ENCODE results near the gene VEZT.
"Not testable (repeated sequence)": the region's sequence is repeated elsewhere in the genome, so short reads cannot be mapped to it uniquely, and the experiment has no call there.

VEZT gene

DNA sequence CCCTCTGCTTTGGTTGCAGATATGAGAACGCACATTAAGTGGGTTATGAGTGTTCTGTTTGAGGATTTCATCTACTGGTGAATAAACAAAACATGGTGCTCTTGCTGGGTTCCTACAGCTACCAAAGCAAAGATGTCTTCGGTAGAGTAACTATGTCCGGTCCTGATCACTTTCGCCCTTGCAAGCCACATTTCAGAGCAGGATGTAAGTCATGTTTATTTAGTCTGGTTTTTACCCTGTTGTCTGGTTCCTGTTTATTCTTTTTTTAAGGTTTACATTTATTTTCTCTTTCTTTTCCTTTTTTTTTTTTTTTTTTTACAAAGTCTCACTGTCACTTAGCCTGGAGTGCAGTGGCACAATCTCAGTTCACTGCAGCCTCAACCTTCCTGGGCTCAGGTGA lies 99.2 kb downstream of the VEZT start:
- Mint-ChIP-seq H3K4me1 (no peaks in the 10 kb centered on the region), H3K27ac (no peak overlapping the region), H3K9me3 (no peaks in the 10 kb centered on the region), H3K27me3 (no peaks in the 10 kb centered on the region), H3K4me3 (no peak overlapping the region), H3K36me3 (no peaks in the 10 kb centered on the region)
- ATAC-seq (ENCODE audit: low read depth) (no peak), DNase-seq (ENCODE audit: low spot score in 2 of 2) (no peak)

DNA sequence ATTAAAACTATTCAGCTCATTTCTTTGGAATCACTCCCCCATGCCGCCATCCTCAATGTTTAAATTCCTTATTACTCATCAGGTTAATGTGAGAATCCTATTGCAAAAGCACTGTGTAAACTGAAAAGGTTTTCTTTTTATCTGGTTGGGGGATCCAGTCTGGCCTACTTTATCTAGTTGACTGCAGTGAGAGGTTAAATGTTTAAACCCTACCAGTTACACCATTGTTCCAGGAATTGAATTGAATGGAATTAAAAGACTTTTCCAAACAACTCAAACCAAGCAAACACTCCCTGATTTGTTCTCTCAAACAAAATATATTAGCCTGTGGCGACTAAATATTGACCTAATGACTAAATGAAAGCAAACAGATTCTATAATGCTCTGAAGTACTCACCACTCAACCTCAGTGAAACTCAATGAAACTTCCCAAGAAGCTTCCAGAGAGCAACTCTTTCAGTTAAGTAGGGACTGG lies 100.5 kb downstream of the VEZT start:
- H3K27me3 Mint-ChIP-seq: no peaks in the 10 kb centered on the region
- ATAC-seq (ENCODE audit: low read depth): no peak
- H3K9me3 Mint-ChIP-seq: no peaks in the 10 kb centered on the region
- H3K4me1 Mint-ChIP-seq: no peaks in the 10 kb centered on the region
- H3K27ac Mint-ChIP-seq: no peak overlapping the region
- no peak for DNase-seq (ENCODE audit: low spot score in 2 of 2)
- H3K4me3 Mint-ChIP-seq: no peak overlapping the region
- no peaks in the 10 kb centered on the region for H3K36me3 Mint-ChIP-seq

DNA sequence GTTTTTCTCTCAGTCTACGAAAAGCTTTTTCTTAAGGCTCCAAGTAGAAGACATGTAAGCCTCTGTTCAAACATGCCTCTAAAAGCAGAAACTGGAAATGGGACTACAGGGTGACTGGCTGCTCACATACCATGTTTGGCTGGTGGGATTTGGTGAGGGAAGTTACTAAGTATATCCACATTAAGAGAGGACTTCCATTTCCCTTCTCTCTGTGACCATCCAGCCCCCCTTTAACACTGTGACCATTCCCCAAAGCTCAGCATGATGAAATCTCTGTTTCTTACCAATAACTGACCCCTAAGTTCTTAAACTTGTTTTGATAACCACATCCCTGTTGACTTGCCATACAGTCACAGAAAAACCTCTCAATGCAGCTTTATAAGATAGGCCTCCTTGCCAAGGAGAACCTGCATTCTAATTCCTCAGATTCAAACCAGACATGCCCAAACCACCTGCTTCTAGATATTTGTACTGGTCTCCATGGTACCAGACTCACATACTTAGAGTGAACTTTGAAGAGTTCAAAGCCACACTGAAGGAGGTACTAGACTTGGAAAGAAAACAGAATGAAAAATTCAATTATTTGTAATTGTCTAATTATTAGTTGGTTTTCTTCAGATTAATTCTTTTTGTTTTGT lies 102.2 kb downstream of the VEZT start:
- Mint-ChIP-seq H3K9me3 (no peaks in the 10 kb centered on the region), H3K4me1 (no peaks in the 10 kb centered on the region), H3K4me3 (no peak overlapping the region), H3K27ac (no peak overlapping the region), H3K36me3 (no peaks in the 10 kb centered on the region), H3K27me3 (no peaks in the 10 kb centered on the region)
- ATAC-seq (ENCODE audit: low read depth): no peak
- no peak for DNase-seq (ENCODE audit: low spot score in 2 of 2)

DNA sequence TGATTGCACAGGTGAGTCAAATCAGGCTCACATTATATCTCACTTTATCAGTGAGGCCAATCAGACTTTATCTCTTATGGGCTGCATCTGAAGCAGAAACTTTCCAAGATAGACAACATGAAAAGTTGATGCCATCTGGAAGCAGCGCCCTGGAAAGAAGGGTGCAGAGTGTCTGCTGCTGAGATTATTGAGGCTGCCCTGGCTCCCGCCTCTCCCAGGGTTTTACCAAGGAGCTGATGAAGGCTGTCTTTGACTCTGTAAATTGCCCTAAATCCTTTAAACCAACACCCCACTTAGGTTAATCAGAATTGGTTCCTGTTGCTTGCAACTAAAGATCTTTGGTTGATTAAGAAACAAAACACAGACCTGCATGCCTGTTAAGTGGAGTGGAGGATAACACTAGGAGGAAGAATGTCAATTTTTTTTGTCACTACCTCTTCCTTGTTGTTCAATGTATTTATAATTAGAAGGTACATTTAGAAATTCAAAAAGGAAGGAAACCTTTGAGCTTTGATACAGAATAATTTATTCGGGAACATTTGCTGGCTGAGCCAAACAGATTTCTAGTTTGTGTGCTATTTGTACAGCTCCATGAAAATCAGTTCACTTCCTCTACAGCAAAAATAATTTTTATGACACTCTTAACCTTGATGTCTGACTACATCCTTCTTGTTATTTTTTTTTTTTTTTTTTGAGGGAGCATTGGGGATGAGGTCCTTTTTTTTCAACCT lies 104.1 kb downstream of the VEZT start:
- no peaks in the 10 kb centered on the region for H3K27me3 Mint-ChIP-seq
- no peak for DNase-seq (ENCODE audit: low spot score in 2 of 2)
- H3K4me3 Mint-ChIP-seq: no peak overlapping the region
- H3K36me3 Mint-ChIP-seq: no peaks in the 10 kb centered on the region
- ATAC-seq (ENCODE audit: low read depth): no peak
- H3K9me3 Mint-ChIP-seq: no peaks in the 10 kb centered on the region
- H3K27ac Mint-ChIP-seq: no peak overlapping the region
- no peaks in the 10 kb centered on the region for H3K4me1 Mint-ChIP-seq

DNA sequence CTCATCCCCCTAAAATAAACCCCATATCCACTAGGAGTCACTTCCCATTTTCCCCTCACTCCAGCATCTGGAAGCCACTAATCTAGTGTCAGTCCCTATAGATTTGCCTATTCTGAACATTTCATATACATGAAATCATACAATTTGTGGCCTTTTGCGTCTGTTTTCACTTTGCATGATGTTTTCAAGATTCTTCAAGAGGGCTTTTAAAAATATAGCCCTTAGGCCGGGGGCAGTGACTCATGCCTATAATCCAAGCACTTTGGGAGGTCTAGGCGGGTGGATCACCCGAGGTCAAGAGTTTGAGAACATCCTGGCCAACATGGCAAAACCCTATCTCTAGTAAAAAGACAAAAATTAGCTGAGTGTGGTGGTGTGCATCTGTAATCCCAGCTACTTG lies 104.7 kb downstream of the VEZT start:
- Mint-ChIP-seq H3K4me3 (no peak overlapping the region), H3K27me3 (no peaks in the 10 kb centered on the region)
- no peak for DNase-seq (ENCODE audit: low spot score in 2 of 2)

DNA sequence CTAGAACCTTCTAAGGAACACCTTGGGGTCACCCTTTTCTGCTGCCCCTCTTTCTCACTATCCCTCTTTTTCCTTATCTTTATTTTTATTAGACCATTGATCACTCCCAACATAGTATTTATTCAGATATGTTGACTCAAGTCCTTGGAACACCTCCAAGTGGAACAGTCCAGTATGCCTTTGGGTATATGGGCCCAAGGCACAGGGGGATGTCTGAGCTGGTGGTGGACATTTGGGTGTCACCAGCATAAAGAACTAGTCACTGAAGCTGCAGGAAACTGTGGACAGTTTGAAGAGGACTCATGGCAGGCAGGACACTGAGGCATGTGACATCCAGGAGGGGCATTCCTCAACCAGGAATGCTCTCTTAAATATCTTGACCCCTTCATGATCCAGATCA lies 105.6 kb downstream of the VEZT start:
- H3K27me3 Mint-ChIP-seq: no peaks in the 10 kb centered on the region
- H3K36me3 Mint-ChIP-seq: no peaks in the 10 kb centered on the region
- ATAC-seq (ENCODE audit: low read depth) (no peak), DNase-seq (ENCODE audit: low spot score in 2 of 2) (no peak)
- no peak overlapping the region for H3K4me3 Mint-ChIP-seq
- H3K4me1 Mint-ChIP-seq: no peaks in the 10 kb centered on the region
- H3K27ac Mint-ChIP-seq: no peak overlapping the region
- H3K9me3 Mint-ChIP-seq: no peaks in the 10 kb centered on the region

More for the DNA sequence above, 104.7 kb downstream of the VEZT start:
- ATAC-seq (ENCODE audit: low read depth): no peak
- Mint-ChIP-seq H3K9me3 (no peaks in the 10 kb centered on the region), H3K36me3 (no peaks in the 10 kb centered on the region), H3K4me1 (no peaks in the 10 kb centered on the region), H3K27ac (no peak overlapping the region)

DNA sequence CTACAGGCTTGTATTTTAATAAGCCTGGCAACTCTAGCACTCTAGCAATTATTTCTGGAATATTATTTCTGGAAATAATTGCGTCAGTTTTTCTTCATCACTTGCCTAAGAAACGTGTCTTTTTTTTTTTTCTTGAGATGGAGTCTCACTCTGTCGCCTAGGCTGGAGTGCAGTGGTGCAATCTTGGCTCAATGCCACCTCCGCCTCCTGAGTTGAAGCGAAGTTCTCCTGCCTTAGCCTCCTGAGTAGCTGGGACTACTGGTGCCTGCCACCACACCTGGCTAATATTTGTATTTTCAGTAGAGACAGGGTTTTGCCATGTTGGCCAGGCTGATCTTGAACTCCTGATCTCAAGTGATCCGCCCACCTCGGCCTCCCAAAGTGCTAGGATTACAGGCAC lies 106.6 kb downstream of the VEZT start:
- not testable (repeated sequence) for H3K4me3 Mint-ChIP-seq; ATAC-seq (ENCODE audit: low read depth); H3K27me3 Mint-ChIP-seq; H3K4me1 Mint-ChIP-seq; H3K27ac Mint-ChIP-seq; H3K36me3 Mint-ChIP-seq; DNase-seq (ENCODE audit: low spot score in 2 of 2); H3K9me3 Mint-ChIP-seq

DNA sequence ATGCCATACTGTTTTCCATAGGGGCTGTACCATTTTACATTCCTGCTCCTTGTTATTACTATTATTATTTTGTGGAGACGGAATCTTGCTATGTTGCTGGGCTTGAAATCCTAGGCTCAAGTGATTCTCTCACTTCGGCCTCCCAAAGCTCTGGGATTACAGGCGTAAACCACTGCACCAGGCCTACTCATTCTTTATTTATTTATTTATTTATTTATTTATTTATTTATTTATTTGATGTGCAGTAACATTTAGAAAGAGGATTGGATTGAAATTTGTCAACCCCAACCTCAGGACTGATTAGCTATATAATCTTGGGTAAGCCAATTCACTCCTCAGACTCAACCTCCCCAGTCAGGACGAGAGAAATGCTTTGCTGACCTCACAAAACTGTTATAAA lies 107.9 kb downstream of the VEZT start:
- H3K4me3 Mint-ChIP-seq: no peak overlapping the region
- no peaks in the 10 kb centered on the region for H3K9me3 Mint-ChIP-seq
- no peaks in the 10 kb centered on the region for H3K4me1 Mint-ChIP-seq
- H3K36me3 Mint-ChIP-seq: no peaks in the 10 kb centered on the region
- ATAC-seq (ENCODE audit: low read depth) (no peak), DNase-seq (ENCODE audit: low spot score in 2 of 2) (no peak)
- no peak overlapping the region for H3K27ac Mint-ChIP-seq
- no peaks in the 10 kb centered on the region for H3K27me3 Mint-ChIP-seq

DNA sequence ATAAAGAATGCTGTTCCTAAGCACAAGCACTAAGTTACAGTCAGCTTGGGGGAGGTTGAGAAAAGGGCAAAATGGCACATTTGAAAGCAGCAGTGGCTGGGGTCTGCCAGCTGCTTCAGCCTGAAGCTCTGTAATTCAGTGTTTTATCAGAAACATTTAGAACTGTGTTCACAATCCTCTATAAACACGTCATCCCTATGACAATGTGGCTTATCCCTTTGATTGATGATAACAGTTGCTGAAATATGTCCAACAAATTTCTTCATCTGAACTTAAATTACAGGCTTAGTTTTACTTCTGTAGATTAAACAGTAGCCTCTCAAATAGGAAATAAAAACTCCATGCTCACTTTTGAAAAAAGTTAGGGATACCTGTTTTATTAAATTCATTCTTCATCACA lies 108.8 kb downstream of the VEZT start:
- ATAC-seq (ENCODE audit: low read depth) (no peak), DNase-seq (ENCODE audit: low spot score in 2 of 2) (no peak)
- Mint-ChIP-seq H3K9me3 (no peaks in the 10 kb centered on the region), H3K4me1 (no peaks in the 10 kb centered on the region), H3K27me3 (no peaks in the 10 kb centered on the region), H3K36me3 (no peaks in the 10 kb centered on the region), H3K4me3 (no peak overlapping the region), H3K27ac (no peak overlapping the region)

DNA sequence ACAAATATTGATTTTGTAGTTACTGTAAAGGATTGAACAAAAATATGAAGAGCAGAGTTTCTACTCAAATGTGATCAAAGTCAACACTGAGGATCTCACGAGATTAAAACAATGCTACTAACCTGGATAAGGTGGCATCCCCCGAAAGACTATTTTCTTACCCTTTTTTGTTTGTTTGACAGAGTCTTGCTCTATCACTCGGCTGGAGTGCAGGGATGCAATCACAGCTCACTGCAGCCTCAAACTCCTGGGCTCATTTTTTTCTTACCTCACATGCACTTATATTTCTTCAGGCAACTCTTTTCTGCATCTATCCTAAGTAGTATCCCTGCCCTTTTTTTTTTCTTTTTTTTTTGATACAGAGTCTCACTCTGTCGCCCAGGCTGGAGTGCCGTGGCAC lies 109.2 kb downstream of the VEZT start:
- Mint-ChIP-seq H3K9me3 (no peaks in the 10 kb centered on the region), H3K27me3 (no peaks in the 10 kb centered on the region), H3K4me1 (no peaks in the 10 kb centered on the region), H3K4me3 (no peak overlapping the region), H3K27ac (no peak overlapping the region), H3K36me3 (no peaks in the 10 kb centered on the region)
- DNase-seq (ENCODE audit: low spot score in 2 of 2): no peak
- no peak for ATAC-seq (ENCODE audit: low read depth)

DNA sequence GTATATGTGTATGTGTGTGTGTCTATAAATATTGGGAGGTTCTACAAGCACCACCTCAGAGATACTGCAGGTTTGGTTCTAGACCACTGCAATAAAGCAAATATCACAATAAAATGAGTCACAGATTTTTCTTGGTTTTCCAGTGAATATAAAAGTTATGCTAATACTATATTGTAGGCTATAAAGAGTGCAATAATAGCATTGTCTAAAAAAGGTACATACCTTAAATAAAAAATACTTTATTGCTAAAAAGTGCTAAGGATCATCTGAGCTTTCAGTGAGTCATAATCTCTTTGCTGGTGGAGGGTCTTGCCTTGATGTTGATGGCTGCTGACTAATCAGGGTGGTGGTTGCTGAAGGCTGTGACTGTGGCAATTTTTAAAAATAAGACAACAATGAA lies 111.1 kb downstream of the VEZT start:
- Mint-ChIP-seq H3K36me3 (no peaks in the 10 kb centered on the region), H3K27ac (no peak overlapping the region)
- ATAC-seq (ENCODE audit: low read depth): no peak

DNA sequence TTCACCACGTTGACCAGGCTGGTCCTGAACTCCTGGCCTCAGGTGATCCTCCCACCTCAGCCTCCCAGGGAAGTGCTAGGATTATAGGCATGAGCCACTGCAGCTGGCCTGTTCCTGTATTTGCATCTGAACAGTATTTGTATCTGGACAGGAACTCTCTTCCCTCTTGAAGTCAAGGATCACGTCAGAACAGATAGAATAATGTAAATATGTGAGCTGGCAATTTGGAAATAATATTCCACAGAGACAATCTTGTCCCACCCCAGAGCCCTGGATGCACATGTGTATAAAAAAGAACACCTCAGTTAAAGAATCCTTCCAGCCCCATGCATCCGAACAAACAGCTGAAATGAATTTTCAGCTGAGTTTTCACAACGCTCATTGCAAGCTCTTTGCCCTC lies 118.3 kb downstream of the VEZT start:
- H3K9me3 Mint-ChIP-seq: peaks cover 1% of the 10 kb centered on the region
- ATAC-seq (ENCODE audit: low read depth): no peak
- no peak overlapping the region for H3K27ac Mint-ChIP-seq

More for the DNA sequence above, 111.1 kb downstream of the VEZT start:
- no peak overlapping the region for H3K4me3 Mint-ChIP-seq
- no peaks in the 10 kb centered on the region for H3K4me1 Mint-ChIP-seq
- H3K9me3 Mint-ChIP-seq: no peaks in the 10 kb centered on the region
- DNase-seq (ENCODE audit: low spot score in 2 of 2): no peak
- H3K27me3 Mint-ChIP-seq: no peaks in the 10 kb centered on the region

DNA sequence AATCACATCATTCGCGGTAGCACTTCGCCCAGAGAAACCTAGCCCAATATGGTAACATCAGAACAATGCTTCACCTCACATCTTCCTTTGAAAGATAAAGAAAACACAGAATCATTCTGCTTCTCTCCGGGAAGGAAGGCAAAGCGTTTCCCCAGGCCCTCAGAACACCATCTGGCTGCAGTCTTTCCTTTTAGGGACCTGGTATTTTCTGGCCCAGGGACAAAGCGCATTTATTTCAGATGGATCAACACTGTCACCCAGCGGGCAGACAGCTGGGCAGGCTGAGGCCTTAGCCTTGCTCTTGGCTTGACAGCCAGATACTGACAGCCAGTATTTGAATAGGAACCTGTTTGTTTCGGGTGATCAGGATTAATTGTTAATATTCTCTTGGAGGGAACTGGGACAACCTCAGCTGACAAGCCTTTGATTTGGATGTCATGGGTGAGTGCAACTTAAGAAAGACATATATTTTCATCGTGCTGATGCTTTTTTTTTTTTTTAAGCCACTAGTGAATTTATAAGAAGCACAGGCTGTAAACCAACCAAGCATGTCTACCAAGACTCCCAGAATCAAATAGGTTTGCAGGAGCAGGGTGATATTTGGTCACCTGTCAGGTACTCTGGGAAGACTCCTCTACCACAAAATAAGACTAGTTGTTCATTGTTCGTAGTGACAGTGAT lies 118.9 kb downstream of the VEZT start:
- no peak overlapping the region for H3K4me3 Mint-ChIP-seq
- no peak overlapping the region for H3K27ac Mint-ChIP-seq
- peaks cover 1% of the 10 kb centered on the region for H3K9me3 Mint-ChIP-seq
- no peaks in the 10 kb centered on the region for H3K36me3 Mint-ChIP-seq
- ATAC-seq (ENCODE audit: low read depth): no peak
- H3K4me1 Mint-ChIP-seq: peaks cover 3% of the 10 kb centered on the region
- peaks cover 3% of the 10 kb centered on the region for H3K27me3 Mint-ChIP-seq
- no peak for DNase-seq (ENCODE audit: low spot score in 2 of 2)

More for the DNA sequence above, 118.3 kb downstream of the VEZT start:
- Mint-ChIP-seq H3K4me1 (peaks cover under 1% of the 10 kb centered on the region), H3K27me3 (peaks cover 1% of the 10 kb centered on the region), H3K4me3 (no peak overlapping the region), H3K36me3 (no peaks in the 10 kb centered on the region)
- DNase-seq (ENCODE audit: low spot score in 2 of 2): no peak

DNA sequence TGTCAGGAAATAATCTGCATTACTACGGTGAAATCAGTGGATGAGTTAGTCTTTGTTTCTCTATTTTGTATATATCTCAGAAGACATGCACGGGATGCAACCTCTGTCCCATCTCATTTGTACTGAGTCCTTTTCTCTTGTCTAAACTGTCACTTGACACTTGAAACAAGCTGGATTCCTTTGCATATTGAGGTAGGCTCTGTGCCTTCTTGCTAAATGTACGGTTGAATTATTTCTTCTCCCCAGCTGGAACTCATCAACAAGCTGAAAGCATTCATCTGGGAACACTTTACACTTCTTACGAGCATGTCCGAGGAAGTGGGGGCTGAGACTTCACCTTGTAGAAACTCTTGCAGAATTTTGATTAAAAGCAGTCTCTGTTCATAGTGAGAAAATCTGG lies 119.5 kb downstream of the VEZT start:
- ATAC-seq (ENCODE audit: low read depth) (no peak), DNase-seq (ENCODE audit: low spot score in 2 of 2) (no peak)
- Mint-ChIP-seq H3K9me3 (peaks cover 1% of the 10 kb centered on the region), H3K27ac (no peak overlapping the region), H3K4me1 (peaks cover 3% of the 10 kb centered on the region), H3K27me3 (peaks cover 3% of the 10 kb centered on the region), H3K4me3 (no peak overlapping the region), H3K36me3 (no peaks in the 10 kb centered on the region)

Measured in memory B cell (primary cell).